22Rv1 (cell line): Measurements from ENCODE around the gene GTF2A1L.
"Not testable (repeated sequence)": the region's sequence is repeated elsewhere in the genome, so short reads cannot be mapped to it uniquely, and the experiment has no call there.

Experiments
- H3K27ac ChIP-seq: fragments of 450-650 bp; 2 replicates; pipeline ENCODE4 v1.5.1; 2017
- ZFX ChIP-seq: fragments of 450-650 bp; IDR thresholded peaks from 2 replicates; pipeline ENCODE4 v1.6.1; 2017; ENCODE audit warnings: antibody characterized with exemption, borderline replicate concordance
- TF ChIP-seq, protein P1 (sequence below): fragments of 450-650 bp; IDR thresholded peaks from 2 replicates; pipeline ENCODE4 v1.5.1; 2017; ENCODE audit warnings: mild to moderate bottlenecking

Gene GTF2A1L

DNA sequence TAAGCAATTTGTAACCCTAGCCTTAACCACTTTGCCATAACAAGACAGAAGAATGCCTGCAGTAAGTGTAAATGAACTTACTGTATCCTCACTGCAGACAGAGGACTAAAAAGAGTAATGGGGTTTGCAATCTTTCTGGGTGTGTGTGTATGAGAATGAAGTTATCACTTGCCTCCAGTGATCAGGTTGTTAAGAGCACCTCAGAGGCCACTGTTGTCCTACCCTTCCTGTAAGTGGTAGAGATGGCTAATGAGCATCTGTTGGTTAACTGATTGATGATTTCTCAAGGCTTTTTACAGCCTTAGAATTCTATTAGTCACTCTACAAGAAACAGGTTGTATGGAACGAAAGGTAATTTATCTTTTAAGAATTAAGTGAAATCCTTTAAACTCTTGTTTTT lies 27.6 kb upstream of the GTF2A1L start:
- no peak overlapping the region for H3K27ac ChIP-seq
- TF ChIP-seq, protein P1, sequence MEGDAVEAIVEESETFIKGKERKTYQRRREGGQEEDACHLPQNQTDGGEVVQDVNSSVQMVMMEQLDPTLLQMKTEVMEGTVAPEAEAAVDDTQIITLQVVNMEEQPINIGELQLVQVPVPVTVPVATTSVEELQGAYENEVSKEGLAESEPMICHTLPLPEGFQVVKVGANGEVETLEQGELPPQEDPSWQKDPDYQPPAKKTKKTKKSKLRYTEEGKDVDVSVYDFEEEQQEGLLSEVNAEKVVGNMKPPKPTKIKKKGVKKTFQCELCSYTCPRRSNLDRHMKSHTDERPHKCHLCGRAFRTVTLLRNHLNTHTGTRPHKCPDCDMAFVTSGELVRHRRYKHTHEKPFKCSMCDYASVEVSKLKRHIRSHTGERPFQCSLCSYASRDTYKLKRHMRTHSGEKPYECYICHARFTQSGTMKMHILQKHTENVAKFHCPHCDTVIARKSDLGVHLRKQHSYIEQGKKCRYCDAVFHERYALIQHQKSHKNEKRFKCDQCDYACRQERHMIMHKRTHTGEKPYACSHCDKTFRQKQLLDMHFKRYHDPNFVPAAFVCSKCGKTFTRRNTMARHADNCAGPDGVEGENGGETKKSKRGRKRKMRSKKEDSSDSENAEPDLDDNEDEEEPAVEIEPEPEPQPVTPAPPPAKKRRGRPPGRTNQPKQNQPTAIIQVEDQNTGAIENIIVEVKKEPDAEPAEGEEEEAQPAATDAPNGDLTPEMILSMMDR = no peak
- TF ChIP-seq ZFX = no peak

DNA sequence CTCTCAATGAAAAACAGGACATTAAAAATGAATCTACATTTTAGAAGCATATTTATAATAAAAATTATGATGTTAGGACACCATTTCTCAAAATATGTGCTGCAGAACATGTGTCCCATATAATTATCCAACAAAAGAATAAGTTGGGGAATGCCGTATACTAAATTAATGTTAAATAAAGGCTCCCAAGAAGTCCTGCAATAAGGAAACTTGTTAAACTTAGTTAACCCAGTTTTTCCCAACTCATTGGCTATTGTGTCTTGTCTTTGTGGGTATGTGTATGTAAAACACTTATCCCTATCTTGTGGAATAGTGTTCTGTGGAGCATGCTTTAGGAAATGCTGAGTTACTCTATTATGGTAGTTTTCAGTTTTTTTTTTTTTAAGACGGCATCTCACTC lies 25.6 kb upstream of the GTF2A1L start:
- TF ChIP-seq, protein P1 = no peak
- no peak for TF ChIP-seq ZFX
- H3K27ac ChIP-seq = no peak overlapping the region

DNA sequence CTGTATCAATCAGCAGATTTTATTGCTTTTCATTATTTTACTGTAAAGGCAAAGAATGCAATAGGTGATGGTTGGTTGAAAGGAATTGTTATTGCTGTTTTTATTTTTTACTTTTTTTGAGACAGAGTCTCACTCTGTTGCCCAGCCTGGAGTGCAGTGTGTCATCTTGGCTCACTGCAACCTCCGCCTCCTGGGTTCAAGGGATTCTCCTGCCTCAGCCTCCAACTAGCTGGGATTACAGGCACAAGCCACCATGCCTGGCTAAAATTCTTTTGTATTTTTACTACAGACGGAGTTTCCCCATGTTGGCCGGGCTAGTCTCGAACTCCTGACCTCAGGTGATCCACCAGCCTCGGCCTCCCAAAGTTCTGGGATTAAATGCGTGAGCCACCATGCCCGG lies 20.9 kb upstream of the GTF2A1L start:
- H3K27ac ChIP-seq = not testable (repeated sequence)

DNA sequence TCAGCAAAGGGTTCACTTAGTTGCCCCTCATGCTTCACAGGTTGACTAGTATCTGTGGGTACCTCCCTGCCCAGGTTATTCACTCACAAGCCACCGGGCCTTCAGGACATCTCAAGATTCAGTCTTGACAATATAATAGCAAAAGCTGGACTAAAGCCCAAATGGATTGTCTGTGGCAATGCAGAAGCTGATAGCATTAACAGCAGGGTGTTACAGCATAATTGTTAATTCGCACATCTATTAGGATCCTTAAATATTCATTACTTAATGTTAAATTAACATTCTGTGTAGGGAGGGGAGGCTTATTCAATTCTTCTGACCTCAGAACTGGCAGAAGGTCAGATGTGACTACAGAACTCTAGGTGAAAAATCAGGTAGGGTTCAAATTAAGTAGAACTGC lies 20.2 kb upstream of the GTF2A1L start:
- TF ChIP-seq, protein P1 = no peak

DNA sequence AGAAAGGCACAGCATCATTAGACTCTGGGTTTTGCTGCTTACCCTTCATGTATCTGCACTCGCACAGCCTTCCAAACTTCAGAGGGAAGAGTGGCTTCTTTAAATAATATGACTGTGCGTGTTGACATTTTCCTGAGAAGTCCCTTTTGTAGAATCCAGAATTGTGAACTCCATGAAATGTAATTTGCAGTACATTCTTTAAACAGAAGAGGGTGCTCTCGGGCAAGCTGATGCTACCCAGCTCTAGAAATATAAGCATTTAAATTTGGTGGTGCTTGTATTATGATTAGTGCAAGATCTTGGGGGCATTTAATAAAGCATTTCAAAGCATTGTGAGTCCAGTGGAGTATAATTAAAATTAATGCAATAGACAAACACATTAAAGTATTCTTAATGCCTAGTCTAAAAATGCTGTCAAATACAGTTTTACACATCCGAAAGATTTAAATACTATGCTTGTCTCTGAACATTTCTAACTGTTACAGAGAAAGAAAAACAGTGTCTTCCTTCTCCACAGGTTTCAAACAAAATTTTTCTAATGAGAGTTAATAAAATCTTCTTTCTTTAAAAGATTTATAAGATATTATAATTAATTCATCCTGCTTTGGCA lies 17.3 kb upstream of the GTF2A1L start:
- no peak overlapping the region for H3K27ac ChIP-seq
- TF ChIP-seq, protein P1 = peak; percentile 76
- no peak for TF ChIP-seq ZFX

More for the DNA sequence above, 20.2 kb upstream of the GTF2A1L start:
- H3K27ac ChIP-seq = no peak overlapping the region

DNA sequence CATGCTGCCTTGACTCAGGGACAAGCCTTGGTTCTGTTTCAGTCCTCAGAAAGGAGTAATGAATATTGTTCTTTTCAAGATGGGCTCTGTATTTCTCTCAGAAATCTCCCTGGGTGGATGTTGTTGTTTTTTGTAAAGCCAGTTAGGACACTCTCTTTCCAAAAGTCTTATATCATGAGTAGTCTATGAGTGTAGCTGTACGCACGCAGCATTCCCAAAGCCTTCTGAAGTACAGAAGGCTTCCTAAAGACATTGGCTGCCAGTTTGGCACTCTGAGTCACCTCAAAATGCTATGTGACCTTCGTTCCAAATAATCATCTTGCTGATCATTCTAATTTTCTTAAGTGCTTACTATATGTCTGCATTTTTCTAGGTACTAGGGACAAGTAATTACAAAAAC lies 16.7 kb upstream of the GTF2A1L start:
- no peak overlapping the region for H3K27ac ChIP-seq
- TF ChIP-seq, protein P1 = no peak
- TF ChIP-seq ZFX = no peak

DNA sequence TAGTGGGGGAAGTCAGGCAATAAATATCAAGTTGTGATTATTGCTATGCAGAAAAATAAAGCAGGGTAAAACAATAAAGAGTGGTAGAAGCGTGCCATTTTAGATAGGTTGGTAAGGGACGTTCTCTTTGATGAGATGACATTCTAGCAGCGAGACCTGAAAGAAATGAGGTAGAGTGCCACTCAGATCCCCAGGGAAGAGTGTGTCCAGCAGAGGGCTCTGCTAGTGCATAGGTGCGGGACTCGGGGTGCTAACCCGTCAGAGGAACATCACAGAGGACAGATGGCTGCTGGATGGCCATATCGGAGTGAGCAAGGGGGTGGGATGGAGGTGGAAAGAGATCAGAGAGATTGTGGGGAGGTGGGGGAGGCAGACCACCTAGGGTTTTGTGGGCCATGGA lies 16.3 kb upstream of the GTF2A1L start:
- H3K27ac ChIP-seq = no peak overlapping the region
- TF ChIP-seq ZFX = no peak
- TF ChIP-seq, protein P1 = no peak; the same call in 1 of the 2 replicates
